ENCODE measurements around the gene MPI.

MPI gene

DNA sequence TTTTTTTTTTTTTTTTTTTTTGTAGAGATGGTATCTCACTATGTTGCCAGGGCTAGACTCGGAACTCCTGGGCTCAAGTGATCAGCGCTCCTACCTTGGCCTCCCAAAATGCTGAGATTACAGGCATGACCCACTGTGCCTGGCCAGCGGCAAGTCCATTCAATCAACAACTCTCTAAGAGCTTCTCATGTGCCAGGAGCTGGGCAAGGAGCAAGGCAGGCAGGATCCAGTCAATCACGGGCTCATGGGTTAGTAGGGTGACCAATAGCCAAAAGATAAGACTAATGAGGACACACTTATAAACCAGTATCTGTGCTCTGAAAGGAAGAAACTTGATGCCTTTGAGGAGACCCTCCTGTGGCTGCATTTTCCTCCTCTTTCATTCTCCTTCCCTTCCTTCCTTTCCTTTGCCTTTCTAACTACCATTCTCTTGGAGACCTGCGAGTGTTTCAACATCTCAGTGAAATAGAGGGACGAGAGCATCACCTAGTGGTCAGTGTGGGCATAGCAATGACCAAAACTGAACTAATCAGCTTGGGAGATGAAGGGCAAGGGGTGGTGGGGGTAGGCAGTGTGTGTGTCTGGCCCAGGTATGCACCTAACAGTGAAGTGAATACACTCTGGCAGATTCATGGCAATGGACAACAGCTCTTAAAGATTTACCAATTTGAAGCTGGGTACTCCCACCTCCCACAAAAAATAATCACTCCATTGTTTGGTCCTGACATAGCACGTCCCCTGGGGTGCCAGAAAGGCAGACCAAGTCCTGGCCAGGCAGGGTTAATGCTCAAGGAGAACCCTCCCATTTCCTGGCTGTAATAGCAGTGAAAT lies 60.5 kb downstream of the MPI start:
- DNase-seq, result peak; percentile 85

GRCh38 chr15:74951006-74951405 lies 61.2 kb downstream of the MPI start:
- DNase-seq, result no peak
